ENCODE results near the gene DNAAF5. TPM values are rescaled to one million over a fixed set of nuclear protein-coding genes. Genes with fewer than 3 reads are reported as not detected.

Gene DNAAF5
- total RNA-seq, 3 donors from 2014 or later = 29.4 to 43.0 (median 30.9) TPM

DNA sequence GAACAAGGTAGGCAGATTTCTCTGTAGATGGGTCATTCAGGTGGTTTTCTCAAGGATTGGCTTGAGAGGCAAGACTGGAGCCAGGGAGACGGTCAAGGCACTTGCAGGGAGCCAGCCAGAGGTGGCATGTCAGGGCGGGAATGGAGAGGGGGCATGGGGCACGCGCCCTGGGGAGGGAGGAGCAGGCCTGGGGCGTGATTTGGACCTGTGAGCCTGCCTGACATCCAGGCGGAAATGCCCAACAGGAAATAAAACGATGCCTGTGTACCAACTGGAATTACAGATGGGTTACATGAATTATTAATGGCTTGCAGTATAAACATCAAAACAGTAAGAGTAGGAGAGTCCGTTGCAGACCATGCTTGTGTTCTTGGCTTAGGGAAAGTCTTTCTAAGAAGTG lies 97.2 kb downstream of the DNAAF5 start:
- intact Hi-C loops (cut with DNase I, micrococcal nuclease) = no loop called here

DNA sequence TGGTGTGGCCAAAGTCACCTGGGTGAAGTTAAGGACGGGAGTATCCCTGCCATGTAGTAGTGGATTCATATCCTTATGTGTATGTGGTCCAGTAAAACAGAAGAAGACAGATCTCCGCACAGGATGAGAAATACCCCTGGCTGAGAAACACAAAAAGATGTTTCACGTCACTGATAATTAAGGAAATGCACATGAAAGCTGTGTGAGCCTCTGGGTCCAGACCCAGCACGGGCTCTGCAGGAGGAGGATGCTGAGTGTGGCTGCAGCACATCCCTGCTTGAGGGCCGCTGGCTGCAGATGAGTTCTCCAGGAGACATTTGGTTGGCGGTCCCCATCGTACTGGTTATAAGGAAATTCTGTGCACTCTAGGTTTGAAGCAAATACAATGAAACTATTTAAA lies 97.6 kb downstream of the DNAAF5 start:
- Histone ChIP-seq H3K9me3 (no peaks in the 10 kb centered on the region), H3K36me3 (ENCODE audit: low read depth) (no peaks in the 10 kb centered on the region), H3K4me1 (ENCODE audit: low read depth) (peaks cover 22% of the 10 kb centered on the region), H3K4me3 (no peak overlapping the region)
- peak; percentile 8 for ATAC-seq
- TF ChIP-seq CTCF (IDR thresholded peaks at IDR 0.05) = no peak
- DNase-seq = peak in 2 of 3 donors; percentile 13 to 18
- intact Hi-C loops (cut with DNase I, micrococcal nuclease) = no loop called here

More for the DNA sequence above, 97.2 kb downstream of the DNAAF5 start:
- ATAC-seq (peak; percentile 84), DNase-seq (peak in 2 of 3 donors; percentile 52 to 54)
- no peaks in the 10 kb centered on the region for H3K36me3 ChIP-seq (ENCODE audit: low read depth)
- no peak for TF ChIP-seq CTCF (IDR thresholded peaks at IDR 0.05)
- peaks cover 22% of the 10 kb centered on the region for H3K4me1 ChIP-seq (ENCODE audit: low read depth)
- no peaks in the 10 kb centered on the region for H3K9me3 ChIP-seq
- H3K4me3 ChIP-seq = no peak overlapping the region

DNA sequence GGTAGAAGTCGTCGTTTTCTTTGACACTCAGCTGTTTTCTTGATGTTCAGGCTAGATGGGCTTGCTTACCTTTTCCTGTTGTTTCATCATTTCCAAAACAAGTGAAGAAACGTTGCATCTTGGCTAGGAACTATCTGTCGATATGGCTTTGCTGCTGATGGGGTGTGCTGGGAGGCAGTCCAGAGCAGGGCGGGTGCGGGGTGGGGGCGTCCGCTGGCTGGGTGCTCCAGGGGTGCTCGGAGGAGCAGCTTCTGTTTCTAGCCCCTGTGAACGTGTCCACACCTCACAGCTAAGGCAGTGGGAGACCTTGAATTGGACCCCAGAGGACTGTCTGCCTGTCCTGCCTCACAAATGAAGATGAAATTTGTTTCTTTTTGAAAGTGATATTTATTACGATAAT lies 98.2 kb downstream of the DNAAF5 start:
- Histone ChIP-seq H3K4me1 (ENCODE audit: low read depth) (peaks cover 21% of the 10 kb centered on the region), H3K36me3 (ENCODE audit: low read depth) (no peaks in the 10 kb centered on the region), H3K4me3 (no peak overlapping the region), H3K9me3 (no peaks in the 10 kb centered on the region)
- no peak for ATAC-seq
- intact Hi-C loops (cut with DNase I, micrococcal nuclease) = no loop called here
- no peak for TF ChIP-seq CTCF (IDR thresholded peaks at IDR 0.05)
- peak in 2 of 3 donors; percentile 29 to 37 for DNase-seq

DNA sequence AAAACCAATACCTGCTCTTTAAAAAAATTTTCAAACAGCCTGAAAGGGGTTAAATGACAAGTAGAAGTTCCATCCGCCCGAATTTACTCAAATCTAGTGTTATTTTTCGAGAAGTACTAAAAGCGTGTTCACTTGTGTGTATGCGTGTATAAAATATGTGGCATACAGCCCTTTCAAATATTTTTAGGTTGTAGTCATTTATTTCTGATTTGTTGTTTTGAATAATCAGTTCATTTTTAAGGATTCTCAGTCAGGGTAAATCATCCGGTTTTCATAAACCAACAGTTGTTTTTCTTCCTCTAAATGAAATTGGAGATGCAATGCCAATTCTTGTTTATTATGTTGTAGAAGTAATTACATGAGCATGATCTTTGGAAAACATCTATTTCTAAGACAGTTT lies 98.9 kb downstream of the DNAAF5 start:
- H3K36me3 ChIP-seq (ENCODE audit: low read depth) = no peaks in the 10 kb centered on the region
- peaks cover 16% of the 10 kb centered on the region for H3K4me1 ChIP-seq (ENCODE audit: low read depth)
- ATAC-seq (no peak), DNase-seq (no peak)
- intact Hi-C loops (cut with DNase I, micrococcal nuclease) = no loop called here
- no peaks in the 10 kb centered on the region for H3K9me3 ChIP-seq
- no peak overlapping the region for H3K4me3 ChIP-seq
- TF ChIP-seq CTCF (IDR thresholded peaks at IDR 0.05) = no peak

GRCh38 chr7:826230-826917 lies 99.9 kb downstream of the DNAAF5 start:
- no peaks in the 10 kb centered on the region for H3K36me3 ChIP-seq (ENCODE audit: low read depth)
- DNase-seq (peak in 1 of 3 donors; percentile 30), ATAC-seq (no peak)
- peaks cover 26% of the 10 kb centered on the region for H3K4me1 ChIP-seq (ENCODE audit: low read depth)
- no peak for TF ChIP-seq CTCF (IDR thresholded peaks at IDR 0.05)
- no peaks in the 10 kb centered on the region for H3K9me3 ChIP-seq
- intact Hi-C loops (cut with DNase I, micrococcal nuclease) = no loop called here
- H3K4me3 ChIP-seq = no peak overlapping the region
